ENCODE measurements around the gene KRTAP13-4. TPM values are rescaled to one million over a fixed set of nuclear protein-coding genes. Genes with fewer than 3 reads are reported as not detected.

The KRTAP13-4 gene, protein sequence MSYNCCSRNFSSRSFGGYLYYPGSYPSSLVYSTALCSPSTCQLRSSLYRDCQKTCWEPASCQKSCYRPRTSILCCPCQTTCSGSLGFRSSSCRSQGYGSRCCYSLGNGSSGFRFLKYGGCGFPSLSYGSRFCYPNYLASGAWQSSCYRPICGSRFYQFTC
- total RNA-seq (ENCODE audit: low replicate concordance): not detected in 2 replicates

DNA sequence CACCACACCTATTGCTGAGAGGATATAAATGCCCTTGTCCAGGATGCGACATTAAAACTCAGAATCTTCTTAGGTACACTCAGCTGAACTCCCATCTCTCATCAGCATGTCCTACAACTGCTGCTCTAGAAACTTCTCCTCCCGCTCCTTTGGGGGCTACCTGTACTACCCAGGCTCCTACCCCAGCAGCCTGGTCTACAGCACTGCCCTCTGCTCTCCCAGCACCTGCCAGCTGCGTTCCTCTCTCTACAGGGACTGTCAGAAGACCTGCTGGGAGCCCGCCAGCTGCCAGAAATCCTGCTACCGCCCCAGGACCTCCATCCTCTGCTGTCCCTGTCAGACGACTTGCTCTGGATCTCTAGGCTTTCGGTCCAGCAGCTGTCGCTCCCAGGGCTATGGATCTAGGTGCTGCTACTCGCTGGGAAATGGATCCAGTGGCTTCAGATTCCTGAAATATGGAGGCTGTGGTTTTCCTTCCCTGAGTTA is at the start of gene KRTAP13-4:
Gene KRTAP13-4, plus strand, starts transcription at position 51 of the 486 bp plus-strand sequence. Its CDS starts 56 bp downstream, at position 107.
- H3K27ac Mint-ChIP-seq: no peak within 1 kb of the TSS
- Histone ChIP-seq H3K79me2 (ENCODE audit: low read depth) (no peaks in the 10 kb centered on the region), H3K4me3 (no peak within 1 kb of the TSS), H3K9ac (no peak within 1 kb of the TSS), H3K4me1 (peaks cover 15% of the 10 kb centered on the region), H3F3A (ENCODE audit: low read depth) (peaks cover 18% of the 10 kb centered on the region), H3K36me3 (peaks cover 4% of the 10 kb centered on the region), H4K20me1 (ENCODE audit: low read depth) (no peaks in the 10 kb centered on the region), H3K27ac (no peak within 1 kb of the TSS), H2AFZ (replicated peaks) (no peak within 1 kb of the TSS), H3K9me3 (ENCODE audit: low read depth) (no peaks in the 10 kb centered on the region), H3K4me2 (no peak within 1 kb of the TSS), H3K27me3 (no peaks in the 10 kb centered on the region)
- peaks cover 15% of the 10 kb centered on the region for H3K4me1 Mint-ChIP-seq
- no peaks in the 10 kb centered on the region for H3K9me3 Mint-ChIP-seq
- no peaks in the 10 kb centered on the region for H3K27me3 Mint-ChIP-seq (ENCODE audit: insufficient read depth, low read depth)
- TF ChIP-seq EZH2phosphoT487 (IDR thresholded peaks at IDR 0.05) (no peak), EZH2 (IDR thresholded peaks at IDR 0.05) (no peak)
- no peak for DNase-seq (ENCODE audit: low spot score)
- H3K36me3 Mint-ChIP-seq: no peaks in the 10 kb centered on the region
- no peak within 1 kb of the TSS for H3K4me3 Mint-ChIP-seq

DNA sequence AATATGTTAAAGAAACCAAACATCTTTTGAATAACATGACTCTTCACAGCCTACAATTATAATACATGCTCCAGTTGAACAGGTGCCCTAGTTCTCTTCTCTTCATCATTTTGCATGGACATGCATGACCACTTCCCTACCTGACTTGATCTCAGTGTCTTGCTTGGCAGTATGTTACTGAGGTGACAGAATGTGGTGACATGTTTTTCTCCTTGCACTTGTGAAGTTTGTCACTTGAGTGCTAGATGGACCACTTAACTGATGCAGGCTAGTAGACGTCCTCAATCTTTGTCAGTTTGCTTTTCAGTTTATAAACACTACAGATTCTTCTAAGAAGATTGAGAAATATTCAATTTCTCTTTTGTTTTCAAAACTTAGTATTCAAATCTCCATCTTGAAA is 47.8 kb upstream of the KRTAP13-4 start:
- DNase-seq (ENCODE audit: low spot score): no peak
- Mint-ChIP-seq H3K9me3 (no peaks in the 10 kb centered on the region), H3K4me1 (no peaks in the 10 kb centered on the region), H3K27me3 (ENCODE audit: insufficient read depth, low read depth) (no peaks in the 10 kb centered on the region), H3K27ac (no peak overlapping the region), H3K4me3 (no peak overlapping the region), H3K36me3 (no peaks in the 10 kb centered on the region)
- Histone ChIP-seq H3K4me1 (no peaks in the 10 kb centered on the region), H3K4me2 (no peak overlapping the region), H3K79me2 (ENCODE audit: low read depth) (no peaks in the 10 kb centered on the region), H3K4me3 (no peak overlapping the region), H3F3A (ENCODE audit: low read depth) (no peaks in the 10 kb centered on the region), H3K9me3 (ENCODE audit: low read depth) (no peaks in the 10 kb centered on the region), H4K20me1 (ENCODE audit: low read depth) (no peaks in the 10 kb centered on the region), H3K27ac (no peak overlapping the region), H2AFZ (replicated peaks) (no peak overlapping the region), H3K27me3 (no peaks in the 10 kb centered on the region), H3K9ac (no peak overlapping the region), H3K36me3 (no peaks in the 10 kb centered on the region)
- TF ChIP-seq CTCF (IDR thresholded peaks at IDR 0.05) (no peak), EZH2 (IDR thresholded peaks at IDR 0.05) (no peak), EZH2phosphoT487 (IDR thresholded peaks at IDR 0.05) (no peak)

GRCh38 chr21:30391492-30392025 is 38.5 kb upstream of the KRTAP13-4 start:
- no peak overlapping the region for H3K4me2 ChIP-seq
- no peaks in the 10 kb centered on the region for H3K4me1 ChIP-seq
- H3K4me1 Mint-ChIP-seq: no peaks in the 10 kb centered on the region
- H2AFZ ChIP-seq (replicated peaks): no peak overlapping the region
- peaks cover 4% of the 10 kb centered on the region for H3K27me3 Mint-ChIP-seq (ENCODE audit: insufficient read depth, low read depth)
- H3K27ac ChIP-seq: no peak overlapping the region
- no peaks in the 10 kb centered on the region for H3K79me2 ChIP-seq (ENCODE audit: low read depth)
- H3K27ac Mint-ChIP-seq: no peak overlapping the region
- H3K4me3 Mint-ChIP-seq: no peak overlapping the region
- H3K9me3 Mint-ChIP-seq: peaks cover 4% of the 10 kb centered on the region
- no peak overlapping the region for H3K4me3 ChIP-seq
- no peak for DNase-seq (ENCODE audit: low spot score)
- H3K9ac ChIP-seq: no peak overlapping the region
- H3K27me3 ChIP-seq: no peaks in the 10 kb centered on the region
- H3K36me3 Mint-ChIP-seq: no peaks in the 10 kb centered on the region
- no peaks in the 10 kb centered on the region for H3F3A ChIP-seq (ENCODE audit: low read depth)
- no peak for TF ChIP-seq EZH2phosphoT487 (IDR thresholded peaks at IDR 0.05)
- TF ChIP-seq EZH2 (IDR thresholded peaks at IDR 0.05): no peak
- TF ChIP-seq CTCF (IDR thresholded peaks at IDR 0.05): no peak
- no peaks in the 10 kb centered on the region for H3K36me3 ChIP-seq
- H4K20me1 ChIP-seq (ENCODE audit: low read depth): no peaks in the 10 kb centered on the region
- H3K9me3 ChIP-seq (ENCODE audit: low read depth): no peaks in the 10 kb centered on the region

GRCh38 chr21:30395731-30396130 is 34.3 kb upstream of the KRTAP13-4 start, which contains the start of gene KRTAP13-1:
Gene KRTAP13-1, plus strand, starts transcription at chr21:30396031. Its CDS starts 56 bp downstream, at chr21:30396087.
- H3K36me3 ChIP-seq: no peaks in the 10 kb centered on the region
- H3F3A ChIP-seq (ENCODE audit: low read depth): no peaks in the 10 kb centered on the region
- TF ChIP-seq EZH2 (IDR thresholded peaks at IDR 0.05) (no peak), CTCF (IDR thresholded peaks at IDR 0.05) (no peak), EZH2phosphoT487 (IDR thresholded peaks at IDR 0.05) (no peak)
- no peak within 1 kb of the TSS for H3K4me2 ChIP-seq
- H3K4me3 Mint-ChIP-seq: no peak within 1 kb of the TSS
- DNase-seq (ENCODE audit: low spot score): no peak
- H3K9me3 ChIP-seq (ENCODE audit: low read depth): no peaks in the 10 kb centered on the region
- H3K27ac Mint-ChIP-seq: no peak within 1 kb of the TSS
- no peaks in the 10 kb centered on the region for H4K20me1 ChIP-seq (ENCODE audit: low read depth)
- no peak within 1 kb of the TSS for H3K27ac ChIP-seq
- no peaks in the 10 kb centered on the region for H3K79me2 ChIP-seq (ENCODE audit: low read depth)
- no peaks in the 10 kb centered on the region for H3K4me1 ChIP-seq
- H3K27me3 Mint-ChIP-seq (ENCODE audit: insufficient read depth, low read depth): peaks cover 2% of the 10 kb centered on the region
- H3K9ac ChIP-seq: no peak within 1 kb of the TSS
- no peak within 1 kb of the TSS for H3K4me3 ChIP-seq
- H3K4me1 Mint-ChIP-seq: no peaks in the 10 kb centered on the region
- H3K27me3 ChIP-seq: no peaks in the 10 kb centered on the region
- no peaks in the 10 kb centered on the region for H3K9me3 Mint-ChIP-seq
- no peaks in the 10 kb centered on the region for H3K36me3 Mint-ChIP-seq
- H2AFZ ChIP-seq (replicated peaks): no peak within 1 kb of the TSS

Measured in neural progenitor cell (in vitro differentiated cells).